Stimulated activated CD4-positive, alpha-beta T cell treated with anti-CD3 and anti-CD28 coated beads, Interleukin-2, amount 100 ng/mL, for 4 hours (primary cell): Measurements from ENCODE around the gene LCMT2.
"Not testable (repeated sequence)": the region's sequence is repeated elsewhere in the genome, so short reads cannot be mapped to it uniquely, and the experiment has no call there.

Source experiments
- DNase-seq: peaks from one replicate; pipeline ENCODE4 v3.0.0-alpha.2; 2020; ENCODE audit warnings: low read depth

LCMT2 gene

DNA sequence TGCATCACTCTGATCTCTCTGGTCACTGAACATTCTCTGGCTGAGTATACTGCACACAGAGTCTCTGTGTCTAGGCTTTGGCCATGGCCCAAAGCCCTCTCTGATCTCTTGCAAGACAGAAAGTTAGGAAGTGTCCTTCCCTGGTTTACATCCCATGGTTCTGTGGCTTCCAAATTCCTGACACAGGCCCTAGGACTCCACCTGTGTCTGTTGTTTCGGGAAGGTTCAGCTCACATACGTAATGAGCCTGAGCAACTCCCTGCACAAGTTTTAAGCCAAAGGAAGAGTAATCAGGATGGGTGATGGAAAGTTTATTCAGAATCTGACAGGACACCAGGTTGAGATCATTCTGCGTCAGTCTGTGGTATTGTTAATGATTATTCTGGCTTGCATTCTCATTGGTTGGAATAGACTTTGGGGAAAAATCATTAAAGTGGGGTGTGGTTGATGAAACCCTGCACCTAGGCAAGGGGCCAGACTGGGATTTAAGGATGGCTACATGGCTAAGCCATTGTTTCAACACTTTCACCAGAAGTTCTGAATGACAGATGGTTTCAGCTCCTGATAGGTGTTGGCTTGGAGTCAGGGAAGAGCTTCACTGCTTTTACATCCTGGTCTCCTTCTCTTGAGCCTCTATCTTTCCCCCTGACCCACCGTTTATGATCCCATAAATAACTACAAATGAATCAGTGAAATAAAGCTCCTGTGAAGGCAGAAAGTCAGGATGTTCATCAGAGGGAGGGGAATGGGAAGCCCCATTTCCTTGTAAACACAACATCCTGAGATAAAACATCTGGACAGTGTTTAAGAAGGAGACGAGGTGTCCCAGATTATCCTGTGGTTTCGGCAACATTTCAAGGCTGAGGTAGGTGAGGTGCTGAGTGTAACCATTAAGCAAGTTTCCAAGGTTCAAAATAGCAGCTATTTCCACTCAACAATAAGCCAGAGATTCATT lies 14.1 kb downstream of the LCMT2 start:
- DNase-seq = no peak

DNA sequence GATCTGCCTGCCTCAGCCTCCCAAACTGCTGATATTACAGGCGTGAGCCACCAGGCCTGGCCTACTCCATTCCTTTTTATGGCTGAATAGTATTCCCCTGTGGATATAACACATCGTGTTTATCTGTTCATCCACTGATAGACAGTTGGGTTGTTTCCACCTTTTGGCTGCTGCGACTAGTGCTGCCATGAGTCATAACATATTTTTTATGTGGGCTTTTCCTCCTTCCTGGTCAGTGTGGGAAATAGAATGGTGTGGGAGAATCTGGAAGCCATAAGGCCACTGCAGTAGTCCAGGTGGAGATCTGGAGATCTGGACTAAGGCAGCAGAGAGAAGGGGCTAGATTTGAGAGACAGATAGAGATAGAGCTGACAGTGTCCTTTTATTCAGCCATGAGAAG lies 16.2 kb downstream of the LCMT2 start:
- no peak for DNase-seq

DNA sequence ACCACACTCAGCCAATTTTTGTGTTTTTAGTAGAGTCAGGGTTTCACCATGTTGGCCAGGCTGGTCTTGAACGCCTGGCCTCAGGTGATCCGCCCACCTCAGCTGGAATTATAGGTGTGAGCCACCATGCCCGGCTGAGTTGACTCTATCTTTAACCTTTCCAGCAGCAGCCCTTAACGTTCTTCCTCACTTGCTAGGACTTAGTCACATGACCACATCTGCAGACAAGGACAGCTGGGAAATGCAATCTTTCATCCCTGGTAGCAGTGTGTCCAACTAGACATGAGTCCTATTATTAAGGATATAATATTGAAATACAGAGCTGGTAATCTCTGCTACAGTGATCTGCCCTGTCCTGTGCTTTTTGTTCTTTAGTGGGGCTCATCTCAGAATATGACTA lies 18.0 kb downstream of the LCMT2 start:
- no peak for DNase-seq

DNA sequence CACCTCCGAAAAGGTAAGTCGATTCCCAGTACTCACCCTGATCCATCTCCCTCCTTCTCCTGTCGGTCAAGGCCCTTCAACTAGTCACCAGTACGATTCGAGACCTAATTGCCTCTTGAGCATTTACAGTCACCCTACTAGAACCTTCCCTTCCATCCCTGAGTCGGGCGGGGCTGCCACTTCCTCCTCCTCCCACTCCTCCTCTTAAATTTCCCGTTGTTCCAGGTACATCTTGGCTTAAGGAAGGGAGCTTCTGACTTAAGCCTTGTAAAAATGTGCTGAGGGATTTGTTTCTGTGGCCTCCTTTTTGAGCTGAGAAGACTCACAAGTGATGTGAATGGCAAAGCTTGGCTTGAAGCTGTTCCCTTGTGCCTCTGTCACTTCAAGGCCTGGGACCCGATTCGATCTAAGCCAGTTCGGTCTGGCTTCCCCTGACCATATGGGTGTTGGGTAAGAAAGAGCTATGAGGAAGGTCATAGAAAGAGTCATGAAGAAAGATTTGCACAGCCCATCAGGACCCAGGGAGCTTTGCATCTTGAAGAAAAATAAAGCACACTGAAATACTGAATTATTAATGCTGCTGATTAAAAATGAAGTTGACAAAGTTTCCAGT lies 28.1 kb downstream of the LCMT2 start, which contains the start of gene TGM7:
TGM7 (minus strand) TSS at position 51 of the 613 bp plus-strand sequence.
- DNase-seq = no peak

DNA sequence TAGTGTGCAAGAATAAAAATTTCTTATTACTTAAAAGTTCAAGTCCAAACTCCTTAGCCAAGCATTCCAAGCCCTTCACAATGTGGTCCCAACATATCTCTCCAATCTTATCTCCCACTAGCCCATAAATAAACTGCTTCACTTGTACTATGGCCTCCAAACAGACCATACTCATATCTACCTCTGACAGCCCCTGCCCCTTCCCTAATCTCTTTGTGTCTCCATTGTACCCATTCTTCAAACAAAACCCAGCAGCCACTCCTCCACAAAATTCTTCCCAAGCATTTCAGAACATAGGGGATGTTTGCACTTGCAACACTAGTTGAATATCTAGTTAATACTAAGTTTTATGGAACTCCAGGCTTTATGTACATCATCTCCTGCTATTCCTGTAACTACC lies 30.5 kb downstream of the LCMT2 start:
- no peak for DNase-seq

DNA sequence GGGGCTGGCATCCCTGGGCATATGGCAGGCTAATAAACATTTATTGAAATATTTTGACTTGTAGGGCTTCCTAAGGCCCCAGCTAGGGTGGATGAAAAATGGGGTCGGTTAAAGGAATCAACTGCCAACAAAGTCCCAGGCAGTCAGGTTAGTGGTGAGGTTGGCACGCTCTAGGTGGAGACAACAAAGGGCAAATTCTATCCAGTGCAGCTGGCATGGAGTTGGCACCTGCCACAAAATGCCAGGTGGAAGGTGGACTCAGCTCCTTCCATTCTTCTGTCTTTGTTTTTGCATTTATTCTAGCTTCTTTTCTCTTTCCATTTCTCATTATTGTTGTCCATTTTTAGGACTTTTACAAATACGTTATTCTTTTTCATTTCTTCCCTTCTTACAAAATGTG lies 31.0 kb downstream of the LCMT2 start:
- DNase-seq = no peak

DNA sequence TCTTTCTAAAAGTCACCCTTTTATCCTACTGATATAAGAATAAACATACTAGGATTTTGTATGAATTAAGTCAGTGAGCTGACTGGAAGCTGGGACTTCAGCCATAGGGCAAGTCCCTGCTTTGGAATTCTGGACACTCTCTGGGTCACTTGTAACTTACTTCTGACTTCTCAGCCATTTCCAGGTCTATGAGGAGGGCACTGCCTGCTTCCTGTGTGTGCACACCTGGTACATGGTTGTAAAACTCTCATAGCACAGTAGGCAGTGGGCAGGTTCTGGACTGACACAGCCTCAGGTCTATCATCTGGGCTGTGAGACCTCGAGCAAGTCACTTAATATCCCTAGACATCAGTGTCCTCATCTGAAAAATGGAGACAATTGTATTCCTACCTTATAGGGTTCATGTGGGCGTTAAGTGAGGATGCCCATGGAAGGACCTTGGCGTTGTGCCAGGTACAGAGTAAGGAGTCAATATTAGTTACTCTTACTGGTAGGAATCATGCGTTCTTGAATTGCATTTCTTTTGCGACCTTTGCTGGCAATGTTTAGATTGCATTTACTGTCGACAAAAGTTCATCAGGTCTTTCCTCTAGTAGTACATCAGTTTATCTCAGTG lies 36.2 kb downstream of the LCMT2 start:
- no peak for DNase-seq

DNA sequence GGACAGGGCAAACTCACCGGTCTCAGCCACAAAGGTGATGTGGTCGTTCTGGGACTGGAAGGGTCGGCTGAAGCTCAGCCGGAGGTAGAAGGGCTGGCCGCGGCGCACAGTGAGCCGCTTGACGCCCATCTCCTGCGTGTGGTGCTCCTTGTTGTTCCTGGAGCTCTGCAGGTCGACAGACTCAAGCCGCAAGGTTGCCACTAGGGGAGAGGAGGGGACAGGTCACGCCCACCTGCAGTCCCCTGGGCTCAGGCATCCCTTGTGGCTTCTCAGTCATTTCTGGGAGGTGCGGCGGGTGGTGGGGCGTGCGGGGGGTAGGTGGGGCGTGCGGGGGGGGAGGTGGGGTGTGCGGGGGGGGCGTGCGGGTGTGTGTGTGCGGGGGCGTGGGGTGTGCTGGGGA lies 36.9 kb downstream of the LCMT2 start:
- DNase-seq = no peak

DNA sequence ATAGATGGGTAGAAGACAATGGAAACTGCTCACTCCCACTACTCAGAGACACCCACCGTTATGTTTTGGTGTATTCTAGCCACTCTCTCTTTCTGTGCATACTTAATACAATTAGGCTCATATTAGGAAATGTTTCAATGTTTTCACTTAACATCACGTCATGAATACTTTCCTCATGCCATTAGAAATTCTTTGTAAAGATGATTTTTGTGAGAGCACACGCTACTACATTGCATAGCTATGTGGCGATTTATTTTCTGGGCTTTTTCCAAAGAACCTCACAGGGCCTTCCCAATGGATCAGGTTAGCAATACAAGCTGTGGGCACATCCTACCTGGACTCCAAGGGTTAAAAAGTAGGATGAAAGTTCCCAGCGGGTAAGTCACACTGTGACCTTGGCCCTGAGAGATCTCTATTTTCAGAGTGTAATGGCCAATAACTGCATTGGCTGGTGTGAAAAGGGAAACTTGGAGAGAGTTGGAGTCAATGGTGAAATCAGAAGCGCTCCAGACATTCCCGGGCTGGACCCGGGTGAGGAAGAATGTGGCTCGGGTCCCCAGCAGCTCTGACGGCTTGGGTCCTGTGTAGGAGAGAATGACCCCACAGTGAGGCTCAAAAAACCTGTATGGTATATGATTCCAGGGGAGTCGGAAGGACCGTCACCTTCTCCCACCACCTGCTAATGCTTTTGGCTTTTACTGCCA lies 37.8 kb downstream of the LCMT2 start:
- no peak for DNase-seq

DNA sequence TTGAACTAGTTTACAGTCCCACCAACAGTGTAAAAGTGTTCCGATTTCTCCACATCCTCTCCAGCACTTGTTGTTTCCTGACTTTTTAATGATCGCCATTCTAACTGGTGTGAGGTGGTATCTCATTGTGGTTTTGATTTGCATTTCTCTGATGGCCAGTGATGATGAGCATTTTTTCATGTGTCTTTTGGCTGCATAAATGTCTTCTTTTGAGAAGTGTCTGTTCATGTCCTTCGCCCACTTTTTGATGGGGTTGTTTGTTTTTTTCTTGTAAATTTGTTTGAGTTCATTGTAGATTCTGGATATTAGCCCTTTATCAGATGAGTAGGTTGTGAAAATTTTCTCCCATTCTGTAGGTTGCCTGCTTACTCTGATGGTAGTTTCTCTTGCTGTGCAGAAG lies 40.7 kb downstream of the LCMT2 start:
- not testable (repeated sequence) for DNase-seq

DNA sequence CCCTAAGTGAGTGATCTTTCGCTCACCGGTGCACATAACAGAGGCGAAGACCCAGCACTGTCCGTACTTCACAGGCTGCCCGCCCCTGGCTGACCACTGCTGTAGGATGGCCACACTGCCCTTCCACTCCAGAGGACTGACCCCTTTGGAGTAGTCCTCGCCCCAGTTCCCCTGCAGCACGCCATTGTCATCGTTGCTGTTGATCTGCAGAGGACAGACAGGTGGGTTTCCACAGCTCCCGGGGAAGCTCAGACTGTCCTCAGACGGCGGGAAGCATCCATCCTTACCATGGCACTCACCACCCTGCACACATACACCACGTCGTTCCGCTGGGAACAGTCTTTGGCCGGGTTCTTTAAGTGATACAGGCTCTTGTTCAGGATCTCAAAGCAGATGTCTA lies 43.1 kb downstream of the LCMT2 start:
- no peak for DNase-seq

DNA sequence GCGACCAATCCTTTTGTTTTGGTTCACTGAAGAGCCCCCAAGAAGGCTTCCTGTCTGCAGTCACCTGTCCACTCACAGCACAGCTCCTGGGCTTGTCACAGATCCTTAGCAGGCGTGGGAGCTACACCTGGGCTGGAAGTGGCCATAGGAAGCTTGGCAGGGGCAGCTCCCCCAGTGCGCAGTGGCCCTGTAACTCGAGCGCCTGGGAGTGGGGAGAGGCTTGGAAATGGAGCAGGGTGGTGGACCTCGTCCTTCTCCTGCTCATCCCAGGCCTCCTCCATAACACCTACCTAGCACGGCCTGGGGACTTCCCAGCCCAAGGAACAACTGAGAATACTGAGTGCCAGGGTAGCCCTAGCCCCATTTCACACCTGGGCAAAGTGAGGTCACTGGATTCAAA lies 44.3 kb downstream of the LCMT2 start:
- DNase-seq = no peak

DNA sequence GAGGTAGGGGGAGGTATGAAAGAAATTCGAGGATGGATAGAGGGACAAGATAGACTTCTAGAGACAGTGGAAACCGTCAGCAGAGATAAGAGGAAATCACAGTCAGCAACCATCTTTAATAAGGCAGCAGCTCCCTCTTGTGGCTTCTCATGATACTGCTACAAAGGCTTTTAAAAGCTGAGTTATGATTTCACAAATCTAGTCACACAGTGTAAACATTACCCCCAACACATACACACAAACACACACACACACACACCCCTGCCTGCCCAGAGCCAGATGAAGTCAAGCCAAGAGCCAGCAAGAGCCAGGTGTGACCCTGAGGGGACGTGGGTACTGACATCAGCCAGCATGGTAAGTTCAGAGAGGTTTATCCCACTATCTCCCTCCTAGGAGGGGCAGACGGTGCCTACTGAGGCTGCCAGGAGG lies 44.8 kb downstream of the LCMT2 start:
- DNase-seq = peak; percentile 35

DNA sequence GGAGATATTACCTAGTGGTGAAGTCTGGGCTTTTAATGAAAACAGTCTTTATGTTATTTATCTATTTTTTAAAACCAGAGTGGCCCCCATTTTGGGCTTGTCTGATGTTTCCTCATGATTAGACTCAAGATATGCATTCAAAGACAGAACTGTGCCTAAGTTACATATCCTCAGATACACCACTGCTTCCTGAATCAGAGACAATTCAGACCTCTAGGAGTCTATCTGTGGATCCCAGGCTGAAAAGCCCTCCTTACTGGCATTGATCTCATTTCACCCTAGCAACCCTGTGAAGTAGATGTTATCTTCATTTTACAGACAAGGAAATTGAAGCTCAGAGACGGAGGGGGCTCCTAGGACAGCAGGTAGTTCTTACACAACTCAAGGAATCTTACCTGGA lies 46.8 kb downstream of the LCMT2 start:
- DNase-seq = no peak

DNA sequence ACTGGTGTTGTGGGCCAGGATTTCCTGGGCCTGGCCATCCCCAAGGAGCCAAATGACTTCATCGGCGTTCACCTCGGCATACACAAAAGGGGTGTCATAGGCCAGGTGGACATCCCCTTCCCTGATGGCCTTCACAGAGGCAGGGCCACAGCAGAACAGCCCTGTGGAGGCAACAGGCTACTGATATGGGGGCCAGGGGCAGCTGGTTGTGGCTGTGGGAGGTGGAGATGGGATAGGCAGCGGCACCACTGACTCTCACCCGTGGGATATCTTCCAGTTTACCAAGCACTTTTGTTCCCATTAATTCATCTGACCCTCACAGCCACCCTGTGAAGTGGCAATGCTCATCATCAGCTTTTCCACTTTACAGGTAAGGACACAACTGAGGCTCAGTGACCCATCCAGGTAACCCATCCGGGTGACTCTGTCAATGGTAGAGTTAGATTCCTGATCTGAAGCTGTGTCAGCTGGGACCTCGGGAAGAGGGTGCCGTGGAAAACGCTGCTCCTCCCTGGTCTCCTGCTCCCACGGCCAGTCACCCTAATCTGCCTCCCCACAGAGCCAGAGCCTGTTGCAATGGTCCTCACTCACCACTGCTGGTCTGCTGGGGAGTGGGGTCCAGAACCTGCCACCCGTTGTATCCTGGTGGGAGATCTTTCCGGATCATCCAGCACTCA lies 48.3 kb downstream of the LCMT2 start:
- DNase-seq = no peak

DNA sequence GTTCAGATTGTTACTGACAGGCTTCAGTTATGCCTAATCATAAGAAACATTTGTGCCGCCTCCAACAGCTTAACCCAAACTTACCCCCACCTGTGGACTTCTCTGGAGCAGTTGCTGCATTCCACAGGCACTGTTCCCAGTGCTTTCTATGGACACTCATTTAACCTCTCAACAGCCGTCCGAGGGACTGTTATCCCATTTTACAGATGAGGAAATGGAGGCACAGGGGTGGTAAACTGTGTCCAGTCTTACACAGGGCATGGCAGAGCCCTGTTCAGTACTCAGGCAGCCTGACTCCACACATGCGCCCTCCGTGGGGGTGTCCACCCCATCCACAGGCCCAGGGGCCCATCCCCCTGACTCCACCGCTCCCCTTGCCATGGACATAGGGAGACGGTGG lies 49.4 kb downstream of the LCMT2 start:
- DNase-seq = no peak

DNA sequence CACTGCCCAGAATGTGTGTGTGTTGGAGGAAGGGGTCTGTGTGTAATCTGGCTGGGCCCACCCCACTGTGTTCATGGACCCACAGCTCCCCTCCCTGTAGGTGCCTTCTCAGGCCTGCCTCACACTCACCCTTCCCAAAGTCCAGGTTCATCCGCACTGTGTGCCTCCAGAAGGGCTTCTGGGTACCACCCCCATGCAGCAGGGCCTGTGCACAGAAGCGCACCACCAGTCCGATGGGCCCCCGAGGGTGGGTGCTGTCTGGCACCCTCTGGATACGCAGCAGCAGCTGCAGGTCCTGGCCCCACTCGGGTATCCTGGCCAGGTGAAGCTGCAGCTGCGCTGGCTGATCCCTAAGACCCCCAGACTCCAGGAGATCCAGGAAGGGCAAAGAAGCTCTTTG lies 50.9 kb downstream of the LCMT2 start:
- DNase-seq = no peak

DNA sequence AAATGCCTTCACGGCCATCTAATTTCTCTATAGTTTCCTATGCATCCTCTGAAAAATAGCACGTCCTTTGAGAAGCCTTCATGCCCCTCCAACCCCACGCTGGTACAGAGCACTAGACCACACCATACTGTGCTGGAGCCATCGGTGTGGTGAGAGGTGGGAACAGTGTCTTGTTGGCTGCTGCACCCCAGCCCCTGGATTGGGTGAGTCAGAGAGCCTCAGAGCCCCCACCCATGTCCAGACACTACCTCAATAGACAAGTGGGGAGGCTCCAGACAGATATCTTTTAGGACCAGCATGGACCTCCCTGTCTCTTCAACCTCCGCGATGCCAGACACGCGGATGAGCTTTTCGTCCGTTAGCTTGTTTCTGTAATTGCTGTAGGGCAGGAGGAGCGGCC lies 51.5 kb downstream of the LCMT2 start:
- no peak for DNase-seq

DNA sequence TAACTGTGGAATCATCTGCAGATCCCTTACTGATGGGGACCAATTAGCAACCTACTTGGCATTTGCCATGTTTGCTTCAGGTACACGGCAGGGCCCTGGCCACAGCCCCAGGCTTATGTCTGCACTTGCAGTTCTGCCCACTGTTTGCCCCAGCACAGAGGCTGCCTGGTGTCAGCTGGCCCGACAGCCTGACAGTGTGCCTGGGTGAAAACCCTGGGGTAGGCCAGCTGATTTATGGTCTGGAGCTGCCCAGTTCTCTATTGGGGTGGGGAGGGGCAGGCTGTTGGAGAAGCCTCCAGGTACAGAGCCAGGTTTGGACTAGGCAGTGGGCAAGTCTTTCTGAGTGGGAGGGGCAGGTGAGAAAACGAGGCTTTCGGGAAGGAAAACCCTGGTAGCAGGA lies 52.5 kb downstream of the LCMT2 start:
- DNase-seq = no peak

DNA sequence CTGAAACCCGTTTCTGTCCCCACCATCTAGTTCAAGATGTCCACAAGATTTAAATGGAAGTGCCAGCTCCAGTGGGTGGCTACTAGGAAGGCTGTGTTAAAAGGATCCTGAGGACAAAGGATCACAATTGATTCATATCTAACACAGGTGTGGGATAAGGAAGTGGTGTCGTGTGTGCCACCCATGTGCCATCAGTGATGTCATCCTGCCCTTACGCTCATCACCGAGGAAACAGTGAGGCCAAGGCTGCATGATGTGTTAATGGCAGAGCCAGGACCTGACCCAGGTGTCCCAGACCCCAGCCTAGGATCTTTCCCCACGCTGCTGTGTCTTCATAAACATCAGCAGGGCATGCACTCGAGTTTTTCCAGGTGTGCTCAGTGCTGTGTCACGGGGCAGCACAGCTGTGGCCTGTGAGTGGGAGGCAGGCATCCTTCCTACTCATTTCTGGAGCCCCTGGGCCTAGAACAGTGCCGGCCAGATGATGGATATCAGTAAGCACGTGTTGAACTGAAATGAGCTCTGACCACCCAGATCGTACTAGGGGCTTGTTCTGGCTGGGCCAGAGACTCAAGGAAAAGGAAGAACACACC lies 53.0 kb downstream of the LCMT2 start:
- no peak for DNase-seq

DNA sequence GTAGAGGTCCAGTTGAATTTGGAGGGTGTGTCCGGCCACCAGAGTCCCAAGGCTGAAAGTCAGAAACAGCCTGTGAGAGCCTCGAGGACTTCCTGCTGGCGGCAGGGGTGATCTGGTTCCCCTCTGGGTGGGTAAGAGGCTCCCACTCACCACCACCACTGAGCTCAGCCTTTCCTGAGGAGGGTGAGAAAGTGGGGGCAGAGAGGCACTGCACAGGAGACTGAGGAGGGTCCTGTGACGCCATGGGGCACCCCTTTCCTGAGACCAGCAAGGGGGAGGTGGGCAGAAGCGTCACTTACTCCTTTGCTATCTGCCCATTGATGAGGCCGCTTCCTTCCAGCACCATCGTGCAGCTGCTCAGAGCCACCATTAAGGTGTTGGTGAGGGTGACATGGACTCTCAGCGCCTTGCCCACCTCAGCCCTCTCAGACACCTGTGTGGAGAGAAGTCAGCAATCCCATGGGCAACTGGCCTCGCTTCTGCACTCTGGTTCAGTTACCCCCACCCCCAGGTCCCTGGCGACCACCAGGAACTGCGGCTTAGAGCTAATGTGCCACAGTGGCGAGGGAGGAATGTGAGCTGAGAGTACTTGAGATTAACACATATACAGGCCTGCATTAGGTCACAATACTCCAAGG lies 53.7 kb downstream of the LCMT2 start:
- DNase-seq = no peak
